Transverse colon (tissue), 4 donors: ENCODE results near the gene TSACC. TPM values are rescaled to one million over a fixed set of nuclear protein-coding genes. Genes with fewer than 3 reads are reported as not detected.

ENCODE experiments used
- DNase-seq: peaks from one replicate; pipeline ENCODE4 v3.0.0-alpha.2; 2019
- H3K27ac ChIP-seq, 4 donors: fragments of 200-600 bp; sonication (generic); 2 replicates each; pipeline ENCODE4 v1.5.1; 2016 to 2018; ENCODE audit warnings: inconsistent platforms in 4 of 4
- H3K27me3 ChIP-seq: fragments of 200-600 bp; sonication (generic); 2 replicates; pipeline ENCODE4 v1.5.1; 2017; ENCODE audit warnings: inconsistent platforms
- H3K36me3 ChIP-seq, 4 donors: fragments of 200-600 bp; sonication (generic); 2 replicates each; pipeline ENCODE4 v1.5.1; 2017 to 2019; ENCODE audit warnings: inconsistent platforms in 4 of 4
- H3K4me1 ChIP-seq, 4 donors: fragments of 200-600 bp; sonication (generic); 2 replicates each; pipeline ENCODE4 v1.5.1; 2017 to 2020; ENCODE audit warnings: inconsistent platforms in 4 of 4
- H3K4me3 ChIP-seq, 4 donors: fragments of 200-600 bp; sonication (generic); 1 replicate in 1 of 4; 2 replicates in 3 of 4; pipeline versions ENCODE4 v1.5.1 to v1.6.1; 2017 to 2019; ENCODE audit warnings: inconsistent platforms in 4 of 4
- H3K9me3 ChIP-seq, 2 donors: fragments of 200-600 bp; sonication (generic); 2 replicates each; pipeline ENCODE4 v1.5.1; 2017 to 2019; ENCODE audit warnings: inconsistent platforms in 2 of 2
- EP300 ChIP-seq: sonication (generic); formaldehyde crosslinking; IDR thresholded peaks from one replicate; pipeline ENCODE4 v1.6.1; 2017; ENCODE audit warnings: antibody characterized with exemption, low read depth
- POLR2A ChIP-seq: fragments of 450-650 bp; IDR thresholded peaks from one replicate; pipeline ENCODE4 v1.6.1; 2016; ENCODE audit warnings: antibody characterized with exemption, mild to moderate bottlenecking, moderate library complexity
- POLR2AphosphoS5 ChIP-seq, 3 donors: sonication (generic); formaldehyde crosslinking; IDR thresholded peaks; one replicate each; pipeline ENCODE4 v1.6.1; 2016; ENCODE audit warnings: antibody characterized with exemption in 3 of 3
- WGBS, 2 donors: methylation state at CpG; one replicate each; pipeline ENCODE4 v1.1.5; 2018; ENCODE audit warnings: low coverage in 1 of 2; 5-methylcytosine and 5-hydroxymethylcytosine counted together
- in situ Hi-C, 4 donors: fragments of 200-750 bp; cut with MboI; loops; one replicate each; pipeline versions ENCODE4 v1.15.0 to v1.15.1; 2017; ENCODE audit warnings: low sequenced_read_pairs in 3 of 4, low pct_ligation_motif_present in 1 of 4, low pct_unique_long_range_greater_than_20kb in 1 of 4
- intact Hi-C: fragments of 100-400 bp; cut with DNase I; formaldehyde crosslinking; loops from one replicate; pipeline ENCODE4 v1.15.1; 2023; ENCODE audit warnings: low total_unique reads
- total RNA-seq, 4 donors: library from RNA; depleted of rRNA; stranded (reverse); fragments of >200 nt; gene quantifications; one replicate each; pipeline ENCODE4 v1.1.0, GENCODE V29; 2016
- TF ChIP-seq, protein P1 (sequence below), 5 experiments: fragments of 200-600 bp in 3 of 5; fragments of 450-650 bp in 2 of 5; sonication (generic) in 3 of 5; IDR thresholded peaks; 1 replicate in 2 of 5; 2 replicates in 3 of 5; pipeline ENCODE4 v1.5.1; 2016 to 2017; ENCODE audit warnings: antibody characterized with exemption in 5 of 5, inconsistent platforms in 3 of 5, mild to moderate bottlenecking in 2 of 5, moderate library complexity in 1 of 5

Gene TSACC
- total RNA-seq, 4 donors from 2014 or later: not detected

GRCh38 chr1:156385534-156386031 is 47.3 kb downstream of the TSACC start:
- WGBS, 2 donors: 13% methylated on average over 9 of the region's 9 CpGs; no CpG with 5 or more reads in 1 of the 2 donors
- intact Hi-C loops: loop anchor here (2.0 kb wide), 1 partner anchor 59 kb away; no protein-coding TSS in a partner anchor
- H3K9me3 ChIP-seq: no peaks in the 10 kb centered on the region

GRCh38 chr1:156386134-156386901 is 48.0 kb downstream of the TSACC start:
- no peak overlapping the region for H3K27ac ChIP-seq
- in situ Hi-C loops: loop anchor here (5.0 to 25.0 kb wide), 4 partner anchors 56 to 226 kb away; partner anchors contain the start of genes GPATCH4 (in 1 of the 4) and HAPLN2 (in 1 of the 4)
- H3K9me3 ChIP-seq: no peaks in the 10 kb centered on the region
- WGBS, 2 donors: 81 to 100% methylated on average over 2 to 6 of the region's 6 CpGs
- DNase-seq: no peak
- no peak overlapping the region for H3K4me3 ChIP-seq
- no peaks in the 10 kb centered on the region for H3K36me3 ChIP-seq
- no peaks in the 10 kb centered on the region for H3K4me1 ChIP-seq
- TF ChIP-seq POLR2AphosphoS5 (IDR thresholded peaks at IDR 0.05) (no peak), POLR2A (no peak), EP300 (no peak)
- TF ChIP-seq, protein P1, sequence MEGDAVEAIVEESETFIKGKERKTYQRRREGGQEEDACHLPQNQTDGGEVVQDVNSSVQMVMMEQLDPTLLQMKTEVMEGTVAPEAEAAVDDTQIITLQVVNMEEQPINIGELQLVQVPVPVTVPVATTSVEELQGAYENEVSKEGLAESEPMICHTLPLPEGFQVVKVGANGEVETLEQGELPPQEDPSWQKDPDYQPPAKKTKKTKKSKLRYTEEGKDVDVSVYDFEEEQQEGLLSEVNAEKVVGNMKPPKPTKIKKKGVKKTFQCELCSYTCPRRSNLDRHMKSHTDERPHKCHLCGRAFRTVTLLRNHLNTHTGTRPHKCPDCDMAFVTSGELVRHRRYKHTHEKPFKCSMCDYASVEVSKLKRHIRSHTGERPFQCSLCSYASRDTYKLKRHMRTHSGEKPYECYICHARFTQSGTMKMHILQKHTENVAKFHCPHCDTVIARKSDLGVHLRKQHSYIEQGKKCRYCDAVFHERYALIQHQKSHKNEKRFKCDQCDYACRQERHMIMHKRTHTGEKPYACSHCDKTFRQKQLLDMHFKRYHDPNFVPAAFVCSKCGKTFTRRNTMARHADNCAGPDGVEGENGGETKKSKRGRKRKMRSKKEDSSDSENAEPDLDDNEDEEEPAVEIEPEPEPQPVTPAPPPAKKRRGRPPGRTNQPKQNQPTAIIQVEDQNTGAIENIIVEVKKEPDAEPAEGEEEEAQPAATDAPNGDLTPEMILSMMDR (IDR thresholded peaks at IDR 0.05): no peak
- intact Hi-C loops: loop anchor here (2.0 kb wide), 1 partner anchor 58 kb away; no protein-coding TSS in a partner anchor
- H3K27me3 ChIP-seq: peaks cover 55% of the 10 kb centered on the region

More at GRCh38 chr1:156385534-156386031, 47.3 kb downstream of the TSACC start:
- H3K27me3 ChIP-seq: peaks cover 48% of the 10 kb centered on the region
- H3K4me3 ChIP-seq: no peak overlapping the region
- TF ChIP-seq POLR2AphosphoS5 (IDR thresholded peaks at IDR 0.05): no peak
- TF ChIP-seq, protein P1 (IDR thresholded peaks at IDR 0.05): peak; percentile 89 to 97 (median 94)
- no peak for TF ChIP-seq POLR2A
- no peak for TF ChIP-seq EP300
- DNase-seq: peak; percentile 62
- no peak overlapping the region for H3K27ac ChIP-seq
- in situ Hi-C loops: loop anchor here (5.0 to 25.0 kb wide), 4 partner anchors 57 to 227 kb away; partner anchors contain the start of genes GPATCH4 (in 1 of the 4) and HAPLN2 (in 1 of the 4)
- no peaks in the 10 kb centered on the region for H3K36me3 ChIP-seq
- H3K4me1 ChIP-seq: no peaks in the 10 kb centered on the region

DNA sequence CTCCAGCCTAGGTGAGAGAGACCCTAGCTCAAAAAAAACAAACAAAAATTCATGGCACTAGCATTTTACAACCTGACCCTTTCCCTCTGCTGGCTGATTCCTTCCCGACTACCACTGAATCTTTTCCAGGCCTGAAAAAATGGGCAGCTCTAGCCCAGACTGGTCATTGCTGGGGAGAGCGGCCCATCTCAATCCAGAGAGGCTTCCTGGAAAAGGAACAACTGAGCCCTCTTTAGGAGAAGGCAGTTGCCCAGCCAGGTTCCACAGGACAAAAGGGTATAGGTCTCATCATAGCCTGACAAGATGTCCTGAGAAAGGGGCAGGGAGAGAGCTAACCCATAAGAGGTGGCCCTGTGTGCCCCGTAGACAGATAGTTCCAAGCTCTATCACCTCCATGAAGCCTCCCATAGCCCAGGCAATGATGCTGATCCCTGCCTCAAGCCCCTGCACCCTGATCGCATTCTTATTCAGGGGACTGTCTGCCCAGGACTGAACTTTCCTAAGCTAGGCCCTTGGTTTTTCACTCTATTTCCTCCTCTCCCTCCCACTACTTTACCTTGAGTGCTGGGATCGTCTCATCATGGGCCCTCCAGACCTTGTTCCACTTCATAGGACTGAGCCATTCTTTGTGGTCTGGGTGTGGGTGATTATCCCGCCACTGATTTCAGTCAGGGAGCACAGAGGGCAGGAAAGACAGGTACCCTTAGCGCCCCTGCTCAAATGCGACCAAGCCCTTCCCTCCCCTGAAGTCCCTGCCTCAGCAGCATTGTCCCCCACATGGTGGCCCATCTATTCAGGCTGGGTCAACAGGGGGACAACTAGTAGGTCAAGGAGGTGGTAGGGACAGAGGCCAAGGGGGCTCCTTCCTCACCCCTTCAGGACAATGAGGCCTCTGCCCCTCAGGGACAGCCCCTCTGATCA is 48.9 kb downstream of the TSACC start:
- in situ Hi-C loops: loop anchor here (5.0 to 25.0 kb wide), 4 partner anchors 55 to 225 kb away; partner anchors contain the start of genes GPATCH4 (in 1 of the 4) and HAPLN2 (in 1 of the 4)
- WGBS, 2 donors: 68 to 85% methylated on average over 3 to 8 of the region's 8 CpGs
- H3K27ac ChIP-seq: no peak overlapping the region
- no peak for DNase-seq
- no peaks in the 10 kb centered on the region for H3K4me1 ChIP-seq
- TF ChIP-seq, protein P1 (IDR thresholded peaks at IDR 0.05): no peak
- no peak for TF ChIP-seq POLR2AphosphoS5 (IDR thresholded peaks at IDR 0.05)
- H3K4me3 ChIP-seq: no peak overlapping the region
- H3K27me3 ChIP-seq: peaks cover 64% of the 10 kb centered on the region
- H3K36me3 ChIP-seq: no peaks in the 10 kb centered on the region
- intact Hi-C loops: loop anchor here (2.0 kb wide), 1 partner anchor 58 kb away; no protein-coding TSS in a partner anchor
- no peaks in the 10 kb centered on the region for H3K9me3 ChIP-seq
